AG04450 (cell line): ENCODE data around the gene TXNL4B. TPM values are rescaled to one million over a fixed set of nuclear protein-coding genes. Genes with fewer than 3 reads are reported as not detected.

Source experiments
- CTCF ChIA-PET: fragments of 300-600, 350-600 bp; formaldehyde crosslinking; extraction: SDS; loops from one replicate; lab custom pipeline; 2022; ENCODE audit warnings: antibody characterized with exemption, inconsistent platforms; lab: Charles Lee
- POLR2A ChIA-PET: fragments of 350-600 bp; formaldehyde crosslinking; extraction: SDS; loops from one replicate; lab custom pipeline; 2021; ENCODE audit warnings: antibody characterized with exemption, inconsistent platforms; lab: Yijun Ruan, JAX
- DNase-seq: peaks from one replicate; pipeline ENCODE4 v3.0.0-alpha.2; 2011; ENCODE audit warnings: low read depth, low spot score
- H3K27ac ChIP-seq: one replicate; pipeline ENCODE4 v1.5.1; 2012; ENCODE audit warnings: low read depth, low read length, control low read depth
- H3K27me3 ChIP-seq: one replicate; pipeline ENCODE4 v1.6.0; 2012; ENCODE audit warnings: low read length; ENCODE audit not compliant: control insufficient read depth, insufficient read depth
- H3K4me3 ChIP-seq: 2 replicates; pipeline ENCODE4 v1.5.1; 2011; ENCODE audit warnings: mild to moderate bottlenecking, low read depth, low read length, control low read depth
- H3K9me3 ChIP-seq: 2 replicates; pipeline ENCODE4 v1.5.1; 2012; ENCODE audit warnings: low read length; ENCODE audit not compliant: control insufficient read depth, insufficient read depth
- CTCF ChIP-seq: IDR thresholded peaks from 2 replicates; pipeline ENCODE4 v1.5.1; 2011; ENCODE audit warnings: low read depth, low read length, control low read depth, inconsistent platforms
- polyA plus RNA-seq: library from polyadenylated mRNA; depleted of rRNA; stranded (reverse); fragments of >200 nt; gene quantifications from 2 replicates; pipeline ENCODE4 v1.2.3, GENCODE V29; 2011

TXNL4B gene
- polyA plus RNA-seq, 1 experiment: 21.3 TPM

- DNase-seq: no peak
- ChIA-PET CTCF (no interaction called here), POLR2A (no interaction called here)
- Histone ChIP-seq H3K9me3 (no peaks in the 10 kb centered on the region), H3K27me3 (no peaks in the 10 kb centered on the region), H3K27ac (no peak overlapping the region), H3K4me3 (no peak overlapping the region)
- TF ChIP-seq CTCF: no peak
Measured at GRCh38 chr16:72107371-72107770, 14.0 kb upstream of the TXNL4B start.

- no peaks in the 10 kb centered on the region for H3K27me3 ChIP-seq
- H3K9me3 ChIP-seq: no peaks in the 10 kb centered on the region
- no peak overlapping the region for H3K4me3 ChIP-seq
- DNase-seq: no peak
- POLR2A ChIA-PET: no interaction called here
- H3K27ac ChIP-seq: no peak overlapping the region
- CTCF ChIA-PET: no interaction called here
- TF ChIP-seq CTCF: no peak
Measured at GRCh38 chr16:72105978-72106377, 12.6 kb upstream of the TXNL4B start.

GRCh38 chr16:72104905-72105304, 11.5 kb upstream of the TXNL4B start:
- Histone ChIP-seq H3K4me3 (no peak overlapping the region), H3K9me3 (no peaks in the 10 kb centered on the region), H3K27me3 (no peaks in the 10 kb centered on the region), H3K27ac (no peak overlapping the region)
- POLR2A ChIA-PET: no interaction called here
- CTCF ChIA-PET: no interaction called here
- TF ChIP-seq CTCF: no peak
- DNase-seq: no peak

- Histone ChIP-seq H3K4me3 (no peak overlapping the region), H3K27me3 (no peaks in the 10 kb centered on the region), H3K27ac (no peak overlapping the region), H3K9me3 (no peaks in the 10 kb centered on the region)
- ChIA-PET POLR2A (no interaction called here), CTCF (no interaction called here)
- no peak for TF ChIP-seq CTCF
- no peak for DNase-seq
Measured at GRCh38 chr16:72101195-72101594, 7.8 kb upstream of the TXNL4B start.

GRCh38 chr16:72099377-72099818, 6.0 kb upstream of the TXNL4B start:
- ChIA-PET CTCF (interaction anchor here (0.6 to 2.2 kb wide), 4 partner anchors 27 to 1515 kb away, joined by 3 to 15 read pairs (median 6); partner anchors contain the start of gene HPR), POLR2A (no interaction called here)
- Histone ChIP-seq H3K27me3 (no peaks in the 10 kb centered on the region), H3K9me3 (no peaks in the 10 kb centered on the region), H3K27ac (no peak overlapping the region), H3K4me3 (no peak overlapping the region)
- TF ChIP-seq CTCF: peak; percentile 56
- no peak for DNase-seq
